RWPE2 (cell line): ENCODE measurements around the gene CLDN11.

ENCODE experiments used
- ATAC-seq: fragments of 200-7000 bp; cut with Tn5 transposase; 3 replicates; pipeline ENCODE4 v1.9.1; 2021; ENCODE audit warnings: low read depth
- DNase-seq: peaks from one replicate; pipeline ENCODE4 v3.0.0-alpha.2; 2020; ENCODE audit warnings: low spot score
- H3K27ac ChIP-seq: fragments of 450-650 bp; 2 replicates; pipeline ENCODE4 v1.5.1; 2017; ENCODE audit warnings: mild to moderate bottlenecking; ENCODE audit not compliant: poor library complexity, severe bottlenecking
- H3K27me3 ChIP-seq: fragments of 250-450 bp; sonication (Bioruptor Pico); 2 replicates; pipeline ENCODE4 v1.5.1; 2021; ENCODE audit warnings: mild to moderate bottlenecking, moderate library complexity; ENCODE audit not compliant: insufficient read depth, poor library complexity, severe bottlenecking
- H3K36me3 ChIP-seq: fragments of 250-450 bp; sonication (Bioruptor Pico); 2 replicates; pipeline ENCODE4 v1.5.1; 2020; ENCODE audit warnings: low read depth, mild to moderate bottlenecking, moderate library complexity
- H3K4me1 ChIP-seq: fragments of 250-450 bp; sonication (Bioruptor Pico); 2 replicates; pipeline ENCODE4 v1.5.1; 2021; ENCODE audit warnings: mild to moderate bottlenecking, moderate library complexity; ENCODE audit not compliant: insufficient read depth, poor library complexity, severe bottlenecking
- H3K4me3 ChIP-seq: fragments of 250-450 bp; sonication (Bioruptor Pico); 2 replicates; pipeline ENCODE4 v1.5.1; 2021; ENCODE audit warnings: mild to moderate bottlenecking, moderate library complexity; ENCODE audit not compliant: severe bottlenecking
- H3K9me3 ChIP-seq: fragments of 250-450 bp; sonication (Bioruptor Pico); 2 replicates; pipeline ENCODE4 v1.5.1; 2021; ENCODE audit warnings: mild to moderate bottlenecking, moderate library complexity; ENCODE audit not compliant: severe bottlenecking
- TF ChIP-seq, protein P1 (sequence below): fragments of 450-650 bp; IDR thresholded peaks from one replicate; pipeline ENCODE4 v1.5.1; 2017; ENCODE audit warnings: mild to moderate bottlenecking, moderate library complexity; ENCODE audit not compliant: poor library complexity, severe bottlenecking

The CLDN11 gene

DNA sequence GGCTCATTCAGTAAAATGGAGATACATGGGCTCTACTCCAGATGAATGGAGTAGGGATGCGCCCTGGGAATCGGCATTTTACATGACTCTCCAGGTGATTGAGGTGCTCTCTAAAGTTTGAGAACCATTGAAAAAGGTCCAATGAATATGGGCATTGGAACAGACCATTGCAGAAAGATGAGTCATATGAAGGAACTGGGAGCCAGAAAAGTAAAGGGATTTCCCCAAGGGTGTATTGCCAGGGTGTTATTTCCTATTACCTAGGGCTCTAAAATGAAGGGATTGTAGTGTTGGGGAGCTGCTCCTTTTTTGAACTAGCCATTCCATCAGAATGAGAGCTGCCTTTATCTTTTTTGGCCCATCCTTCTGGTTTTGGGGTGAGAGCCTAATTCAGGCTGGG is 21.7 kb downstream of the CLDN11 start:
- no peaks in the 10 kb centered on the region for H3K36me3 ChIP-seq
- H3K9me3 ChIP-seq = no peaks in the 10 kb centered on the region
- no peaks in the 10 kb centered on the region for H3K27me3 ChIP-seq
- DNase-seq = no peak
- peak; percentile 71; the same call in 2 of the 3 replicates for ATAC-seq
- H3K27ac ChIP-seq = no peak overlapping the region
- H3K4me1 ChIP-seq = no peaks in the 10 kb centered on the region
- no peak overlapping the region for H3K4me3 ChIP-seq
- TF ChIP-seq, protein P1, sequence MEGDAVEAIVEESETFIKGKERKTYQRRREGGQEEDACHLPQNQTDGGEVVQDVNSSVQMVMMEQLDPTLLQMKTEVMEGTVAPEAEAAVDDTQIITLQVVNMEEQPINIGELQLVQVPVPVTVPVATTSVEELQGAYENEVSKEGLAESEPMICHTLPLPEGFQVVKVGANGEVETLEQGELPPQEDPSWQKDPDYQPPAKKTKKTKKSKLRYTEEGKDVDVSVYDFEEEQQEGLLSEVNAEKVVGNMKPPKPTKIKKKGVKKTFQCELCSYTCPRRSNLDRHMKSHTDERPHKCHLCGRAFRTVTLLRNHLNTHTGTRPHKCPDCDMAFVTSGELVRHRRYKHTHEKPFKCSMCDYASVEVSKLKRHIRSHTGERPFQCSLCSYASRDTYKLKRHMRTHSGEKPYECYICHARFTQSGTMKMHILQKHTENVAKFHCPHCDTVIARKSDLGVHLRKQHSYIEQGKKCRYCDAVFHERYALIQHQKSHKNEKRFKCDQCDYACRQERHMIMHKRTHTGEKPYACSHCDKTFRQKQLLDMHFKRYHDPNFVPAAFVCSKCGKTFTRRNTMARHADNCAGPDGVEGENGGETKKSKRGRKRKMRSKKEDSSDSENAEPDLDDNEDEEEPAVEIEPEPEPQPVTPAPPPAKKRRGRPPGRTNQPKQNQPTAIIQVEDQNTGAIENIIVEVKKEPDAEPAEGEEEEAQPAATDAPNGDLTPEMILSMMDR = no peak

DNA sequence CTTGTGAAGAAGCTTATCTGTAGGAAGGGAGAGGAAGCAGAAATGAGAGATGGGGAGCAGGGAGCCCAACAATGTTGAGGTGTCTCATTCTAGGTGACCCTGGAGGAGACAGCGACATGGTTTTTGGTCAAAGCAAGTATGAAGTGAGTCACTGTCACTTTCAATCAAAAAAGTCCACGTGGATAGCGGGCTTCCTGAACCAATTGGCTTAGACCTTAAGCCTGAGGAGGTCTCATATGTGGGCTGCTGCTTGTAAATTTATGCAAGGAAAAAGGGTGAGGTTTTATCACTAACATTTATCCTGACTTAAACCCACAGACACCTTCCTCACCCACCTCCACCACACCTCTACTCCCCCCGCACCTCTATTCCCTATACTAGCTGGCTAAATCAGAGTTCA is 22.7 kb downstream of the CLDN11 start:
- Histone ChIP-seq H3K4me1 (no peaks in the 10 kb centered on the region), H3K27me3 (no peaks in the 10 kb centered on the region), H3K27ac (no peak overlapping the region), H3K36me3 (no peaks in the 10 kb centered on the region), H3K4me3 (no peak overlapping the region), H3K9me3 (no peaks in the 10 kb centered on the region)
- TF ChIP-seq, protein P1 = no peak
- no peak for ATAC-seq
- no peak for DNase-seq

DNA sequence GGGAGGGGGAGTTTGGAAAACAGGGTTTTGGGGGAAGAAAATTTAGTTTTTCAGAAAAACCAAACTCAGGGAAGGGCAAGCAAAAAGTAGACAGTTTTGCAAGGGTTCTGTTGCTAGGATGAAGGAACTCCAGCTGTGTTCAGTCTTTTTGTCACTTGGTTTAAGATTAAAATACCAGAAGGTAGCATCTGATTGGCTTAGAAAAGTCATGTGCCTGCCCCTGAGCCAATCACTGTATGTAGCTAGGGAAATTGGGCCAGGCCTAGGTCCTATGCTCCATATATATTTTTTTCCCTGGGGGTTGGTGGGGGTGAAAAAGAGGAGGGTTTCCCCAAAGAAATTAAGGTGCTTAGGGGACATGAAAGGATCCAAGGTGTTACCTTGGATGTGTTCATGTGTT is 24.3 kb downstream of the CLDN11 start:
- Histone ChIP-seq H3K9me3 (no peaks in the 10 kb centered on the region), H3K4me1 (no peaks in the 10 kb centered on the region), H3K4me3 (no peak overlapping the region), H3K36me3 (no peaks in the 10 kb centered on the region), H3K27me3 (no peaks in the 10 kb centered on the region), H3K27ac (no peak overlapping the region)
- TF ChIP-seq, protein P1 = no peak
- no peak for ATAC-seq
- DNase-seq = no peak

DNA sequence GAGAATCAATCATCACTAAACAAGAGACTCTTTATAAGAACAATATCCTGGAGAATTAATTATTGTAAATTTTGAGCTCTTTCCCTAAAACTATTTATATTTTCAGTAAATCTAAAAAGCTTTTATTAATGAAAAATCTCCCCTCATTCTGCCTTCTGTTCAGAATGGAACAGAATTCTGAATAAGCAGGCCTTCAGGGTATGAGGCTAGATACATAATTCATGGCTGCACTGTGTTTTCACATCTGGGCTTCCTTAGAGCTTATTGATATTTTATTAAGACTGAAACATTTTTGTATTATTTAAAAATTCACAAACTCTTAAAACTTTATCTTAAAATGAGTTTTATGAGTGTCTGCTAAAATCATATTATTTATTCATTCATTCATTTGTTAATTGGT is 24.8 kb downstream of the CLDN11 start:
- H3K4me3 ChIP-seq = no peak overlapping the region
- no peaks in the 10 kb centered on the region for H3K27me3 ChIP-seq
- no peak overlapping the region for H3K27ac ChIP-seq
- TF ChIP-seq, protein P1 = no peak
- H3K9me3 ChIP-seq = no peaks in the 10 kb centered on the region
- H3K36me3 ChIP-seq = no peaks in the 10 kb centered on the region
- ATAC-seq (no peak), DNase-seq (no peak)
- no peaks in the 10 kb centered on the region for H3K4me1 ChIP-seq

DNA sequence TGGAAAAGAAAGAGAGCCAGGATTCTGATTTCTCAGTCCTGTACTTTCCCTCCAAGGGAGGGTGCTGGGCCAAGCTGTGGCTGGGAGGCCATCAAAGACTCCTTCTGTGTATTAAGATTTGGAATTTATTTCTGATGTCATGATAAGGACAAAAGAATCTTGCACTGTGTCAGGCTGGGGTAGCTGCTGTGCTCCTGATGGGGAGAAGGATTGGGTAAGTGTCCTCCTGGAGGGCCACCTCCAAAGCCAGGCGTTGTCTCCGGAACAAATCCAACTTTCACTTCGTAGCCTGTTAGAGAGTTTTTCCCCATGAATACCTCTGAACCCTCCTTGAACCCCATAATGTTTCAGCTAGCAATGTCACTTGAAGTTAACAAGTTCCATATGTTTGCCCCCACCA is 29.9 kb downstream of the CLDN11 start:
- Histone ChIP-seq H3K4me1 (no peaks in the 10 kb centered on the region), H3K27ac (no peak overlapping the region), H3K27me3 (no peaks in the 10 kb centered on the region), H3K4me3 (no peak overlapping the region), H3K9me3 (no peaks in the 10 kb centered on the region), H3K36me3 (no peaks in the 10 kb centered on the region)
- DNase-seq = no peak
- no peak for ATAC-seq
- TF ChIP-seq, protein P1 = no peak
